Hepatocyte (in vitro differentiated cells): Measurements from ENCODE around the gene ANO6.

ENCODE experiments used
- EZH2 ChIP-seq: fragments of 200-600 bp; sonication (generic); IDR thresholded peaks from 2 replicates; pipeline ENCODE4 v1.6.1; 2016; ENCODE audit warnings: antibody characterized with exemption, mild to moderate bottlenecking, borderline replicate concordance
- EZH2phosphoT487 ChIP-seq: fragments of 200-600 bp; sonication (generic); IDR thresholded peaks from one replicate; pipeline ENCODE4 v1.6.1; 2018; ENCODE audit warnings: antibody characterized with exemption, mild to moderate bottlenecking, low read depth, moderate library complexity; ENCODE audit not compliant: unreplicated experiment, severe bottlenecking
- TF ChIP-seq, protein P1 (sequence below): fragments of 200-600 bp; sonication (generic); IDR thresholded peaks from 2 replicates; pipeline ENCODE4 v1.5.1; 2016; ENCODE audit warnings: antibody characterized with exemption, mild to moderate bottlenecking; ENCODE audit not compliant: poor library complexity

DNA sequence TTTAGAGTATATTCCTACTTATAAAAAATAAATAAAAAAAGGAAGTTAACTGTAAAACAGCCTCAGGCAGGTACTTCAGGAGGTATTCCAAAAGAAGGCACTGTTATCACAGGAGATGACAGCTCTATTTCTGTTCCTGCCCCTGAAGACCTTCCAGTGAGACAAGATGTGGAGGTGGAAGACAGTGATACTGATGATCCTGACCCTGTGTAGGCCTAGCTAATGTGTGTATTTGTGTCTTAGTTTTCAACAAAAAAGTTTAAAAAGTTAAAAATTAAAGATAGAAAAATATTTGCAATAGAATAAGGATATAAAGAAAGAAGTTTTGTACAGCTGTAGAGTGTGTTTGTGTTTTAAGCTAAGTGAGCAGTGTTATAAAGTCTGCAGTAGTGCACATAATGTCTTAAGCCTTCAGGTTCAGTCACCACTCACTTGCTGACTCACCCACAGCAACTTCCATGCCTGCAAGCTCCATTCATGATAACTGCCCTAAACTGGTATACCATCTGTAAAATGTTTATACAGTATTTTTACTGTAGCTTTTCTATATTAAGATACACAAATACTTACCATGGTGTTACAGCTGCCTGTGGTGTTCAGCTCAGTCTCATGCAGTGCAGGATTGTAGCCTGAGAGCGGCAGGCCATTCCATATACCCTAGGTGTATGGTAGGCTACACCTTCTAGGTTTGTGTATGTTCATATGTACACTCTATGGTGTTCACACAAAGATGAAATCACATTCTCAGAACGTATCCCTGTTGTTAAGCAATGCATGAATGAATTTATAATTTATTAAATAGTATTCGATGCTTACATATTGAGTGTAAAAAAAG, 121.1 kb downstream of the ANO6 start:
- TF ChIP-seq, protein P1, sequence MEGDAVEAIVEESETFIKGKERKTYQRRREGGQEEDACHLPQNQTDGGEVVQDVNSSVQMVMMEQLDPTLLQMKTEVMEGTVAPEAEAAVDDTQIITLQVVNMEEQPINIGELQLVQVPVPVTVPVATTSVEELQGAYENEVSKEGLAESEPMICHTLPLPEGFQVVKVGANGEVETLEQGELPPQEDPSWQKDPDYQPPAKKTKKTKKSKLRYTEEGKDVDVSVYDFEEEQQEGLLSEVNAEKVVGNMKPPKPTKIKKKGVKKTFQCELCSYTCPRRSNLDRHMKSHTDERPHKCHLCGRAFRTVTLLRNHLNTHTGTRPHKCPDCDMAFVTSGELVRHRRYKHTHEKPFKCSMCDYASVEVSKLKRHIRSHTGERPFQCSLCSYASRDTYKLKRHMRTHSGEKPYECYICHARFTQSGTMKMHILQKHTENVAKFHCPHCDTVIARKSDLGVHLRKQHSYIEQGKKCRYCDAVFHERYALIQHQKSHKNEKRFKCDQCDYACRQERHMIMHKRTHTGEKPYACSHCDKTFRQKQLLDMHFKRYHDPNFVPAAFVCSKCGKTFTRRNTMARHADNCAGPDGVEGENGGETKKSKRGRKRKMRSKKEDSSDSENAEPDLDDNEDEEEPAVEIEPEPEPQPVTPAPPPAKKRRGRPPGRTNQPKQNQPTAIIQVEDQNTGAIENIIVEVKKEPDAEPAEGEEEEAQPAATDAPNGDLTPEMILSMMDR: no peak
- no peak for TF ChIP-seq EZH2phosphoT487
- TF ChIP-seq EZH2: no peak
